Measurements from ENCODE around the gene EEF1G. TPM values are rescaled to one million over a fixed set of nuclear protein-coding genes. Genes with fewer than 3 reads are reported as not detected.
A peak's percentile ranks its signal among the peaks of the same experiment; 100 is the strongest.

Gene EEF1G
- total RNA-seq, 1 experiment from 2014 or later = 1,667 TPM

GRCh38 chr11:62603776-62604299, 30.1 kb upstream of the EEF1G start (continued):
- TF ChIP-seq, protein P1, sequence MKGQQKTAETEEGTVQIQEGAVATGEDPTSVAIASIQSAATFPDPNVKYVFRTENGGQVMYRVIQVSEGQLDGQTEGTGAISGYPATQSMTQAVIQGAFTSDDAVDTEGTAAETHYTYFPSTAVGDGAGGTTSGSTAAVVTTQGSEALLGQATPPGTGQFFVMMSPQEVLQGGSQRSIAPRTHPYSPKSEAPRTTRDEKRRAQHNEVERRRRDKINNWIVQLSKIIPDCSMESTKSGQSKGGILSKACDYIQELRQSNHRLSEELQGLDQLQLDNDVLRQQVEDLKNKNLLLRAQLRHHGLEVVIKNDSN (CRISPR knock-in tag; IDR thresholded peaks at IDR 0.05) = no peak
- TF ChIP-seq EMX1 (CRISPR knock-in tag; IDR thresholded peaks at IDR 0.05) = no peak

- TF ChIP-seq ZNF232 (CRISPR knock-in tag; IDR thresholded peaks at IDR 0.05) (no peak), NR3C1 (CRISPR knock-in tag; conservative IDR thresholded peaks at IDR 0.05; ENCODE audit: low read depth) (no peak), CREM (CRISPR knock-in tag; IDR thresholded peaks at IDR 0.05) (no peak), ZNF512 (CRISPR knock-in tag; IDR thresholded peaks at IDR 0.05; ENCODE audit: borderline replicate concordance) (no peak), ZNF416 (CRISPR knock-in tag; IDR thresholded peaks at IDR 0.05) (no peak), ZNF219 (CRISPR knock-in tag; IDR thresholded peaks at IDR 0.05; ENCODE audit: borderline replicate concordance) (no peak), ZNF317 (CRISPR knock-in tag; IDR thresholded peaks at IDR 0.05; ENCODE audit: borderline replicate concordance, low read depth) (no peak), SP1 (CRISPR knock-in tag; conservative IDR thresholded peaks at IDR 0.05) (no peak), KAT7 (CRISPR knock-in tag; IDR thresholded peaks at IDR 0.05; ENCODE audit: borderline replicate concordance) (no peak), ATF2 (CRISPR knock-in tag; IDR thresholded peaks at IDR 0.05; ENCODE audit: borderline replicate concordance, low read depth) (no peak)
- TF ChIP-seq, protein P2, sequence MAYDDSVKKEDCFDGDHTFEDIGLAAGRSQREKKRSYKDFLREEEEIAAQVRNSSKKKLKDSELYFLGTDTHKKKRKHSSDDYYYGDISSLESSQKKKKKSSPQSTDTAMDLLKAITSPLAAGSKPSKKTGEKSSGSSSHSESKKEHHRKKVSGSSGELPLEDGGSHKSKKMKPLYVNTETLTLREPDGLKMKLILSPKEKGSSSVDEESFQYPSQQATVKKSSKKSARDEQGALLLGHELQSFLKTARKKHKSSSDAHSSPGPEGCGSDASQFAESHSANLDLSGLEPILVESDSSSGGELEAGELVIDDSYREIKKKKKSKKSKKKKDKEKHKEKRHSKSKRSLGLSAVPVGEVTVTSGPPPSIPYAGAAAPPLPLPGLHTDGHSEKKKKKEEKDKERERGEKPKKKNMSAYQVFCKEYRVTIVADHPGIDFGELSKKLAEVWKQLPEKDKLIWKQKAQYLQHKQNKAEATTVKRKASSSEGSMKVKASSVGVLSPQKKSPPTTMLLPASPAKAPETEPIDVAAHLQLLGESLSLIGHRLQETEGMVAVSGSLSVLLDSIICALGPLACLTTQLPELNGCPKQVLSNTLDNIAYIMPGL (CRISPR knock-in tag; IDR thresholded peaks at IDR 0.05) = no peak
- DNase-seq (ENCODE audit: low spot score) (no peak), ATAC-seq (no peak)
- H3K36me3 Mint-ChIP-seq = peaks cover 26% of the 10 kb centered on the region
- peak overlapping the region; percentile 91 for H3K4me3 Mint-ChIP-seq
- peaks cover 60% of the 10 kb centered on the region for H3K4me1 Mint-ChIP-seq
- no peaks in the 10 kb centered on the region for H3K9me3 Mint-ChIP-seq
- H3K27ac Mint-ChIP-seq = no peak overlapping the region
- POLR2A ChIA-PET = interaction anchor here (0.7 to 1.4 kb wide), 3 partner anchors 12 to 62 kb away, joined by 3 to 7 read pairs (median 5); partner anchors contain the start of genes B3GAT3, C11orf98, CSKMT and TUT1
- peaks cover 26% of the 10 kb centered on the region for H3K27me3 Mint-ChIP-seq (ENCODE audit: low read depth)
- CTCF ChIA-PET = interaction anchor here (3.8 to 8.9 kb wide), 2 partner anchors 9 to 10 kb away, joined by 43 to 74 read pairs; partner anchors contain the start of genes EML3, ROM1 and TUT1
Measured at GRCh38 chr11:62603072-62603408, 29.3 kb upstream of the EEF1G start.

DNA sequence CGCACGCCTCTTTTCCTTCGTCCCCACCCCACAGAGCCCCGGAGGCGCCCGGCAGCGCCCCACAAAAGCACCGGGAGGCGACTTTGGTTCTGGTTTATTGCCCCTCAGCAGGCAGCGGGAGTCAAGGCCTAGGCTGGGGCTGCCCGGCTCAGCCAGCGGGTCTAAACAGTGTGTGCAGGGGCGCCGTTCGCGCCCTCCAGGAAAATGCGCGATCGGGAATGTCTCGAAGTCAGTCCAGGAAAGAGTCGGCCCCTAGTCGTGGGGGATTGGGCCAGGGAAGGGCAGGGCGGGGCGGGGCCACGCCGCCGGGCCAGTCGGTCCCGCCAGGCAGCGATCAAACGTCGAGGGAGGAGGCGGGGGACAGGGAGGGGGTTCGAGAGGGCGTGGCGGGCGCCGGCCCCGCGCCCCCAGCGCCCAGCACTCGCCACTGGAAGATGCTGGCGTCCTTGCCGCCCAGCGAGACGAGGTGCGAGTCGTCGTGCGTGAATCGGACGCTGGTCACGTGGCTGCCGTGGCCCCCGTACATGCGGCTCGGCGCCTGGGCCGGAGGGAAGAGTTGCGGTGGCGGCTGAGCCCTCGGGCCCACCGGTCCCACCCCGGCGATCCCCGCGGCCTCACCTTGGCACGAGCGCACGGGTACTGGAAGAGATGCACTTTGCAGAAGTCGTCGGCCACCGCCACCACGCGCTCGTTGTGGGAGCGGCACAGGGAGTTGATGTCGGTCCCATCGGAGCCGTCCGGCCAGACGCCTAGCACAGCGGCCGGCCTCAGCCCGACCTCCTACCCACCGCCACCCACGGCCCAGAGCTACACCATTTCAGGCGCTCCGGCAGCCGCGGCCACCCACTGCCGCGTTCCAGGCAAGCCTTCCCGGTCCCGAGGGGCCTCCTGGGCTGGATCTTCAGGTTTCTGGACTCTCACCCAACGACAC, 28.7 kb upstream of the EEF1G start:
- POLR2A ChIA-PET = interaction anchor here (0.6 to 3.1 kb wide), 18 partner anchors 9 to 252 kb away, joined by 3 to 53 read pairs (median 4); partner anchors contain the start of genes B3GAT3, BSCL2, C11orf98 and CSKMT
- peaks cover 32% of the 10 kb centered on the region for H3K36me3 Mint-ChIP-seq
- TF ChIP-seq ATF1 (CRISPR knock-in tag; IDR thresholded peaks at IDR 0.05) = peak; percentile 21; the same call in 1 of the 2 replicates
- peak; percentile 80; the same call in 1 of the 2 replicates for TF ChIP-seq TP53 (CRISPR knock-in tag; IDR thresholded peaks at IDR 0.05)
- peak; percentile 36; the same call in 1 of the 2 replicates for TF ChIP-seq FOXP4 (CRISPR knock-in tag; IDR thresholded peaks at IDR 0.05)
- no peak for TF ChIP-seq FOXJ3 (CRISPR knock-in tag; IDR thresholded peaks at IDR 0.05; ENCODE audit: borderline replicate concordance)
- peak; percentile 82 for TF ChIP-seq TEAD1 (CRISPR knock-in tag; IDR thresholded peaks at IDR 0.05)
- 0 out of 2 replicates have a peak, but pooled peaks have one; percentile 54 for TF ChIP-seq FOXK1 (CRISPR knock-in tag; IDR thresholded peaks at IDR 0.05)
- 0 out of 2 replicates have a peak, but pooled peaks have one; percentile 1 for TF ChIP-seq ZNF263 (CRISPR knock-in tag; IDR thresholded peaks at IDR 0.05; ENCODE audit: low read depth)
- 0 out of 2 replicates have a peak, but pooled peaks have one; percentile 65 for TF ChIP-seq NR3C1 (CRISPR knock-in tag; conservative IDR thresholded peaks at IDR 0.05; ENCODE audit: low read depth)
- TF ChIP-seq, protein P3, sequence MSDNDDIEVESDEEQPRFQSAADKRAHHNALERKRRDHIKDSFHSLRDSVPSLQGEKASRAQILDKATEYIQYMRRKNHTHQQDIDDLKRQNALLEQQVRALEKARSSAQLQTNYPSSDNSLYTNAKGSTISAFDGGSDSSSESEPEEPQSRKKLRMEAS (CRISPR knock-in tag; IDR thresholded peaks at IDR 0.05) = peak; percentile 98

More for the DNA sequence above, 28.7 kb upstream of the EEF1G start:
- ATAC-seq (peak; percentile 20), DNase-seq (ENCODE audit: low spot score) (peak; percentile 77)
- Mint-ChIP-seq H3K27me3 (ENCODE audit: low read depth) (peaks cover 26% of the 10 kb centered on the region), H3K4me3 (peak overlapping the region; percentile 91), H3K9me3 (no peaks in the 10 kb centered on the region), H3K4me1 (peaks cover 54% of the 10 kb centered on the region), H3K27ac (peak overlapping the region; percentile 98)
- CTCF ChIA-PET = interaction anchor here (0.7 to 8.9 kb wide), 11 partner anchors 9 to 208 kb away, joined by 3 to 74 read pairs (median 6); partner anchors contain the start of genes B3GAT3, EEF1G, EML3 and HNRNPUL2

Data from WTC11 (cell line).